Activated CD4-positive, alpha-beta T cell treated with anti-CD3 and anti-CD28 coated beads, Interleukin-2, amount 10 ng/mL, durations not matched to agents 24 days and 14 days (primary cell): Measurements from ENCODE around the gene ZNF469. TPM values are rescaled to one million over a fixed set of nuclear protein-coding genes. Genes with fewer than 3 reads are reported as not detected.

Experiments
- DNase-seq: peaks from one replicate; pipeline ENCODE4 v3.0.0; 2022
- H3K27ac Mint-ChIP-seq: one replicate; pipeline ENCODE4 v1.8.0; 2022; ENCODE audit warnings: mild to moderate bottlenecking, mixed read lengths
- H3K27me3 Mint-ChIP-seq: one replicate; pipeline ENCODE4 v1.8.0; 2022; ENCODE audit warnings: mixed read lengths
- H3K36me3 Mint-ChIP-seq: one replicate; pipeline ENCODE4 v1.8.0; 2022; ENCODE audit warnings: low read depth, mild to moderate bottlenecking, mixed read lengths
- H3K4me1 Mint-ChIP-seq: one replicate; pipeline ENCODE4 v1.8.0; 2021; ENCODE audit warnings: mixed read lengths
- H3K4me3 Mint-ChIP-seq: one replicate; pipeline ENCODE4 v1.8.0; 2022; ENCODE audit warnings: mild to moderate bottlenecking, moderate library complexity, mixed read lengths
- H3K9me3 Mint-ChIP-seq: one replicate; pipeline ENCODE4 v1.8.0; 2021; ENCODE audit warnings: mixed read lengths
- intact Hi-C: fragments of 100-400 bp; cut with micrococcal nuclease; formaldehyde crosslinking; loops from one replicate; pipeline ENCODE4 v1.15.1; 2023
- total RNA-seq: library from RNA; stranded (reverse); gene quantifications from 2 replicates; pipeline ENCODE4 v1.2.3, GENCODE V29; 2022

The ZNF469 gene
- total RNA-seq, 1 donor from 2014 or later = 0.63 TPM

DNA sequence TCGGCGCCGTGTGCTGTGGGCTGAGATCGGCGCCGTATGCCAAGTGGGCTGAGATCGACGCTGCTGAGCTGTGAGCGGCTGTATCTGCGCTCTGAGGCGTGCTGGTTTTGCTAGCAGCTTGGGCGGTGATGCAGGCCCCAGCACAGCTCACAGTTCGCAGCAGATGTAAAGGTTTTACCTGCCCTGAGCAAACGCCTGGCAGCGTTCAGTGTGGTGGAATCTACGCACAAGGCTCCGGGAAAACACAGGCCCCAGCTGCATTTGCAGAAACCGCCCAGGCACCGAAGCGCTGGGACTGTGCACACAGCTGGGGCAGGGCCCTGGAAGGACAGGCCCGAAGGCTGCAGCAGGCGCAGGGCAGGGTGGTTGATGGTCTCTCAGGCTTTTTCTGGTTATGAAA is 8.0 kb upstream of the ZNF469 start:
- Mint-ChIP-seq H3K4me1 (no peaks in the 10 kb centered on the region), H3K36me3 (no peaks in the 10 kb centered on the region), H3K9me3 (no peaks in the 10 kb centered on the region), H3K4me3 (no peak overlapping the region), H3K27ac (no peak overlapping the region), H3K27me3 (no peaks in the 10 kb centered on the region)
- no peak for DNase-seq
- intact Hi-C loops = no loop called here

DNA sequence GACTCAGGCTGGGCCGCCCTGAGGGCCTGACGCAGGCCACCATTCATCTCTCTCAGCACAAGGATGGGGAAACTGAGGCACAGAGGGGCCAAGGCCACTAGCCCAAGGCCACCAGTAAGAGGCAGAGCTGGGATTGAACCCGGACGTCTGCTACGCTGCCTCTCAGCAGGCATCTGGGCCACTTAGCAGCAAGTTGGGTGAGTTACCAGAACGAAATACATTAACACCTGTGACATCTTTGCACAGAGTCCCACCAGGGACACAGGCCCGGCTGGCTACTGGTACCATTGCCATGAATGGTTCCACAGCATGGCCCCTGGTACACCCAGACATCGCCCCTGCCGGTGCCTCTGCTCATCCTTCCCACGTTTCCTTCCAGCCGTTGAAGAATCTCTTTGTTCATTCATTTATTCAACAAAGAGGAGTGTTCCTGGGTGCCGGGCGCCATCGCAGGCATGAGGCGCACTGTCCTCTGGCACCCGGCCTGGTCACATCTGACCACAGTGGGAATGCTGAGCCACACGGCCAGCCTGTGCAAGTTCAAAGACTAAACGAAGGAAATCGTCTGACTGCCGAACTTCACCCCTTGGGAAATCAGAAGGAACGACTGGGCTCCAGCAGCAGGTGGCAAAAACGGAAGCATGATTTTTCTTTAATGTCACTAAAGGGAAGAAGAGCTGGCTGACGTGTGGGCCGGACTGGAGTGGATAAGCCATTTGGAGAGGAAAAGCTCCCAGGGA is 7.4 kb upstream of the ZNF469 start:
- no peaks in the 10 kb centered on the region for H3K9me3 Mint-ChIP-seq
- DNase-seq = no peak
- no peaks in the 10 kb centered on the region for H3K27me3 Mint-ChIP-seq
- H3K27ac Mint-ChIP-seq = no peak overlapping the region
- intact Hi-C loops = no loop called here
- H3K4me1 Mint-ChIP-seq = no peaks in the 10 kb centered on the region
- no peaks in the 10 kb centered on the region for H3K36me3 Mint-ChIP-seq
- H3K4me3 Mint-ChIP-seq = no peak overlapping the region

DNA sequence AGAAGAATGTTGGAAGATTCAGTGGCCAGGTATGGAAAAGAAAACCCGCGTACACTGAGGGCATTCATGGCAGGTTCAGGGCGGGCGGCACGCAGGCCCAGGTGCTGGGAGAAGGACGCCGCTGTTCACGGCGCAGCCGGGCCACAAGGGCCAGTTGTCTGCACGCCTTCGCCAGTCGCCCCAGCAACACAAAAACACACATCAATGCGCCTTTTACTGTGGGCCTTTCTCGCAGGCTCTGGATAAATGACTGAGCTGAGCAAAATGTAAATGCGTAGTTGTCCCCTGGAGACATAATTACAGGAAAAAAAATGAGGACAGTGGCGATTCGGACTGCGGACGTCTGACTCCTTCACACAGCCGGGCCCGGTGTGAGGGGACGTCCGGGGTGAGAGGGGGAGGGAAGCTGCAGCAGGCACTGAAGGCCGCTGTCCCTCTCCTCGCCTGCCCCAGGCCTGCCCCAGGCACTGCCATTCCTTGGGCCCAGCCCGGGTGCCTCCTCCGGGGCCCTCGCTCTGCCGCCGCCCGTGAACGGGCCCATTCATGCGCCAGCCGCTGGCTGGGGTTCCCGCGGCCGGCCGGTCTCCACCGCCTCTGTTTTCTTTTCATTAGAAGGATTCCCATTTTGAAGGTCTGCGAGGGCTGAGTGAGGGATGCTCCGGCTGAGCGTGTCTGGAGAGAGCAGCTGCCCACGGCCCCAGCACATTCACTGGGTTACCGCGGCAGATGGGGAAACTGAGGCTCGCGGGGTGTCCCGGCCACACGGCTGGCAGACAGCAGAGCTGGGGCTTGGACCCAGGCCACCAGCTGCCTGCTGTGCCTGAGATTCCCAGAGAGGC is 6.5 kb upstream of the ZNF469 start:
- intact Hi-C loops = no loop called here
- H3K36me3 Mint-ChIP-seq = no peaks in the 10 kb centered on the region
- H3K4me3 Mint-ChIP-seq = no peak overlapping the region
- H3K9me3 Mint-ChIP-seq = no peaks in the 10 kb centered on the region
- no peak for DNase-seq
- H3K4me1 Mint-ChIP-seq = no peaks in the 10 kb centered on the region
- no peak overlapping the region for H3K27ac Mint-ChIP-seq
- H3K27me3 Mint-ChIP-seq = no peaks in the 10 kb centered on the region

DNA sequence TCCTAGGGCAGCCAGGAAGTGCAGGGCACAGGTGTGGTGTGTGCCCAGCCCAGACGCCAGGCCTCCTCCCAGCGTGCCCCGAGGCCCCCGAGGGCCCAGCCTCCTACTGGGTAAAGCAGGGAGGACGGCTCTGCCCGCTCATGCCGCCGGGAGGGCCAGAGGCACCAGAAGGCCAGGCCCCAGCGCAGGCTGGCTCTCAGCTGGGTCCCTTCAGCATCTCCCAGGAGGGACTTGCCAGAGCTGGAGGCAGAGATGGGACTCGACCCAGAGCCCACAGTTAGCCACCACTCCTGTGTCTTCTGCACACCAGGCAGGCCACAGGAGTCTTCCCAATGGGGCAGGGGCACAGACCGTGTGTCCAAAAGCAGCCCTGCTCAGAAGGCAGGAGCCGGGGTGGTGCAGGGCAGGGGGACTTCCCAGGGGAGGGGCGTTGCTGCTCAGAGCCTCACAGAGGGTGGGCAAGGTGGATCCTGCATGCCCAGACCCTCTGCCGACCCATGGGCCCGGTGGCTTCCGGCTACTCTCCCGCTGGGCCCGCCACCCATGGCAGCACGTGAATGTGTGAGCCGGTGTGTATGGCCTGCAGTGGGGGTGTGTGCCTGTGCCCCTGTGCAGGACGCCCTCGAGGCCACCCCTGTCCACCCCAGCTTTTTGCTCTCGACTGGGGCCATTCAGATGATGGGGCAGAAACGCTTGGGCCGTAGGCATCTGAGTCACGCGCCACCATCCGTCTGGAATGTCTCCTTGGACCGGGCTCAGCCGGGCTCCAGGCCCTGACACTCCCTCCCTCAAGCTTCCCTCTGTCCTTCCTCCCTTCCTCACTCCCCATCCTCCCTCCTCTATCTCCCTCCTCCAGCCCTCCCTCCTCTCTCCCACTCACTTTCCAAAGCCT is 5.7 kb upstream of the ZNF469 start:
- no peaks in the 10 kb centered on the region for H3K36me3 Mint-ChIP-seq
- H3K27ac Mint-ChIP-seq = no peak overlapping the region
- H3K4me1 Mint-ChIP-seq = no peaks in the 10 kb centered on the region
- no peak overlapping the region for H3K4me3 Mint-ChIP-seq
- H3K9me3 Mint-ChIP-seq = no peaks in the 10 kb centered on the region
- intact Hi-C loops = no loop called here
- DNase-seq = no peak
- peaks cover under 1% of the 10 kb centered on the region for H3K27me3 Mint-ChIP-seq

DNA sequence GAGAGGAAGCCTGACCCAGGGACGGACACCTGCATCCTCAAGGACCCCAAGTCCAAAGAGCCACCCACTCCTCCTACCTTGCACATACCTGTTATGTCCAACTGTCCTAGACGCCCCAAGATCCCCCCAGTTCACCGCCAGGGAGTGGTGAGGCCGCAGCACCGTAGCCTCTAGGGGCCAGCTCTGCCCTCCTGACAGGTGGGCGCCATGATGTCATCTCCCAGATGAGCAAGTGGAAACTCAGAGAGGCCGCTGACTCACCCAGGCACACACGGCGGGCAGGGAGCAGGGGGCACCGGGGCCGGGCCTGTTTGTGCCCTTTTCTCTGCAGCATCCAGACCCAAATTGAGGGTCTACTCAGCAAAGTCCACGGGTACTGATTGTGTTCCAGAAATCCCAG is 4.8 kb upstream of the ZNF469 start:
- Mint-ChIP-seq H3K27ac (no peak overlapping the region), H3K36me3 (peaks cover 2% of the 10 kb centered on the region), H3K9me3 (no peaks in the 10 kb centered on the region), H3K4me3 (no peak overlapping the region), H3K27me3 (peaks cover 7% of the 10 kb centered on the region), H3K4me1 (no peaks in the 10 kb centered on the region)
- no peak for DNase-seq
- intact Hi-C loops = no loop called here

DNA sequence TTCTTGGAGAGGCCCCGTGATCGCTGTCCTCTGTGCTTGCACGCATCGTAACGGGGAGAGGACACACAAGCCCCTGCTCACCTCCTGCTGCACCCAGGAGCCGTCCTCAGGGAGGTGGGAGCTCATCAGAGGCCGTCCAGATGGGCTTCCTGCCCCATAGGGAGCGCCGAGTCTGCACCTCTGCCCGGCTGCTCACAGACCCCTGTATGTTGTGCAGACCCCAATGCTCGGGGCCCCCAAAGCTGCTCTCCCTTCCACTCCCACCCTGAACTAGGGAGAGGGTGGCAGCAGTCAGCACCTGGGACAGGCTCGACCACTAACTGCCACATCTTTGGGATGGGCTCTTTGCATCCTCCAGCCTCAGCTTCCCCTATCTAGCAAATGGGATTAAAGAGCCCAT is 4.4 kb upstream of the ZNF469 start:
- peaks cover 2% of the 10 kb centered on the region for H3K36me3 Mint-ChIP-seq

DNA sequence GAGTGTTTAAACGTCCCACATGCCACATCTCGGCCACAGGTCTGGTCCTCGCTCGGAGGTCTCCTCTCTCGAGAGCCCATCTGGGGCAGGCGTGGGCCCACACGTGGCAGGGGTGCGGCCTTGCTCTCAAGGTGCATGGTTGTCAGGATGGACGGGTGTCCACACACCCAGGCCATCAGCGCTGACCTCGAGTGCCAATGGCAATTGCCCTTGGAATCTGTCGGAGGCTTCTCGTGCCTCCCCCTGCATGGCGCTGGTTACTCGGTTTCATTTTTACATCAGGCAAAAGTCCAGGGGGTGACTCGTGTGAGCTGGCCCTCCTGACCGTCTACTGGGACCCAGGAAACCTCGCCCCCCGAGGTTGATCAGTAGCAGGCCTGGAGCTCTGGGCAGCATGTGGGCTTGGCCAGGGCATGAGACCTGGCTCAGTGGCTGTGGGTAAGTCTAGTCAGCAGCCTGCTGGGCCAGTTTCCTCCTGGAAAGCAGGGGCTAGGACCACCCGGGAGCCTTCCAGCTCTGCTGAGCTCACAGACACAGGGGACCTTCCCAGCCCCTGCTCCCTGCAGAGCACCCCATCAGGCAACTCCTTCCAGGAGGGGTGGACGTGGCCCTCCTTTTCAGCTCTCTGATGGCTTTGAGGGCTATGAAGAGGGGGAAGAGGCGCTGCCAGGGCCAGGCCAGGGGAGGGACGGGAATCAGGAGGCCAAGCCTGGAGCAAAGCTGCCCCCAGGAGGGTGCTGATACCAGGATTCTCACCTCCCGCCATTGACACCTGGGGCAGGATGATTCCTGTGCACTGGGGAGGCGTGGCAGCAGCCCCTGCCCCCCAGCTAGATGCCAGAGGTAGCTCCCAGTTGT is 3.7 kb upstream of the ZNF469 start:
- Mint-ChIP-seq H3K4me3 (no peak overlapping the region), H3K36me3 (peaks cover 2% of the 10 kb centered on the region), H3K27ac (no peak overlapping the region), H3K4me1 (no peaks in the 10 kb centered on the region), H3K27me3 (peaks cover 9% of the 10 kb centered on the region), H3K9me3 (no peaks in the 10 kb centered on the region)
- no peak for DNase-seq
- intact Hi-C loops = no loop called here

More for the DNA sequence above, 4.4 kb upstream of the ZNF469 start:
- Mint-ChIP-seq H3K9me3 (no peaks in the 10 kb centered on the region), H3K27ac (no peak overlapping the region), H3K27me3 (peaks cover 7% of the 10 kb centered on the region), H3K4me3 (no peak overlapping the region), H3K4me1 (no peaks in the 10 kb centered on the region)
- intact Hi-C loops = no loop called here
- DNase-seq = no peak

DNA sequence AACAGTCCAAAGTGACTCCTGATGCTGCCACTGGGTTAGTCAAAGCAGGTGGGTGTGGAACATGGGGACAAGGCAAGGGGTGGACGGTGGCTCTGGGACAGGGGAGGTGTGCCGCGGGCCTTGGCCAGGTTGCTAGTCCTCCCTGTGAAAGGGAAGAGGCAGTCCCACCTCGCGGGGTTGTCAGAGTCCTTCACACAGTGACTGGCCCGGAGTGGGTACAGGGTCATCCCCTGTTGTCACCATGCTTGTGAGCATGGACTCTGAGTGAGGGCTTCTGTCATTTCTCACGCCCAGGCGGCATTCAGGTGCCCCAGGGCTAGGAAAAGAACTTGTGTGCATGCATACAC is 3.1 kb upstream of the ZNF469 start:
- Mint-ChIP-seq H3K4me3 (no peak overlapping the region), H3K9me3 (no peaks in the 10 kb centered on the region), H3K4me1 (no peaks in the 10 kb centered on the region), H3K27me3 (peaks cover 15% of the 10 kb centered on the region), H3K36me3 (peaks cover 2% of the 10 kb centered on the region), H3K27ac (no peak overlapping the region)
- DNase-seq = no peak
- intact Hi-C loops = no loop called here

DNA sequence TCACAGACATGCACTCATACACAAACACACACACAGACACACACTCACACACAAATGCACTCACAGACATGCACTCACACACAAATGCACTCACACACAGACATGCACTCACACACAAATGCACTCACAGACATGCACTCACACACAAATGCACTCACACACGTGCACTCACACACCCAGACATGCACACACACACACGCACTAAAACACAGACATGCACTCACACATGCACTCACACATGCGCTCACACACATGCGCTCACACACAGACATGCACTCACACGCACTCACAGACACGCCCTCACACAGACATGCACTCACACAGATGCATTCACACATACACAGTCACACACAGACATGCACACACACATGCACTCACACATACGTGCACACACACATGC is 2.7 kb upstream of the ZNF469 start:
- Mint-ChIP-seq H3K4me3 (no peak overlapping the region), H3K27ac (no peak overlapping the region), H3K27me3 (peaks cover 19% of the 10 kb centered on the region), H3K4me1 (no peaks in the 10 kb centered on the region), H3K36me3 (peaks cover 2% of the 10 kb centered on the region), H3K9me3 (no peaks in the 10 kb centered on the region)
- intact Hi-C loops = no loop called here
- no peak for DNase-seq

DNA sequence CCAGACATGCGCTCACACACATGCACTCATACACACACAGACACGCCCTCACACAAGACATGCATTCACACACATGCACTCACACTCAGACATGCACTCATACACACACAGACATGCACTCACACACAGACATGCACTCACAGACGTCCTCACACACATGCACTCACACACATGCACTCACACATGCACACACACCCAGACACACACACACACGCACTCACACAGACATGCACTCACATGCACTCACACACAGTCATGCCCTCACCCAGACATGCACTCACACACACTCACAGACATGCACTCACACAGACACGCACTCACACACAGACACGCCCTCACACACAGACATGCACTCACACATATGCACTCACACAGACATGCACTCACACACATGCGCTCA is 2.1 kb upstream of the ZNF469 start:
- H3K27ac Mint-ChIP-seq = no peak overlapping the region
- no peaks in the 10 kb centered on the region for H3K9me3 Mint-ChIP-seq
- DNase-seq = no peak
- no peaks in the 10 kb centered on the region for H3K4me1 Mint-ChIP-seq
- intact Hi-C loops = no loop called here
- no peak overlapping the region for H3K4me3 Mint-ChIP-seq
- peaks cover 24% of the 10 kb centered on the region for H3K27me3 Mint-ChIP-seq
- H3K36me3 Mint-ChIP-seq = peaks cover 2% of the 10 kb centered on the region

DNA sequence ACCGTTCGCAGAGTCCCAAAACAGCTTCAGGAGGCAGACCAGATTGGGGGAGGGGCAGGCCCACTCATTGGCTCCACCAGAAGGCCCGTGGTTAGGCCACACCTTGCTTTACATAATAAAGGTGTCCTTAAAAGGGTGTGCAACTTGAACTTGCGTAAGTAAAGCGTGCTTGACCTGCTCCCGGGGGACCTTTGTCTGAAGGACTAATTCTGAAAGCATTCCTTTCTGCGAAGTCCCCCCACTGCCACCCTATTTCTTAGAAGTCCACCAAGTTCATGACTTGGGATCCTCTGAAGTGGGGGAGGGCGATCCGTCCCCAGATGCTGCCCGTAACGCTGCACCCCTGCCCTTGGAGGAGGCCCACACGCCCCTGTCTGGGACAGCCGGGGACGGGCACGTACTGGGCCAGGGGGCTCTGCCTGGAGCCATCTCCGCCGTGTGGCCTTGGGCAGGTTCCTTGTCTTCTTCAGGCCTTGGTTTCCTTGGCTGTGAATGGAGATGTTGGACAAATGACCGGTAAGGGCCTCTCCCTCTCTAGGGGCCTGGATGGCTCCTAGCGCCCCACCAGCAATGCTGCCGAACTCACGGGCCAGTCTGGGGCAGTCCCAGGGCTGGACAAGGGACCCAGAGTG is 823 bp upstream of the ZNF469 start:
- H3K9me3 Mint-ChIP-seq = no peaks in the 10 kb centered on the region
- H3K4me3 Mint-ChIP-seq = no peak overlapping the region
- H3K4me1 Mint-ChIP-seq = no peaks in the 10 kb centered on the region
- H3K27ac Mint-ChIP-seq = no peak overlapping the region
- H3K36me3 Mint-ChIP-seq = peaks cover 2% of the 10 kb centered on the region
- intact Hi-C loops = no loop called here
- DNase-seq = no peak
- peaks cover 28% of the 10 kb centered on the region for H3K27me3 Mint-ChIP-seq

DNA sequence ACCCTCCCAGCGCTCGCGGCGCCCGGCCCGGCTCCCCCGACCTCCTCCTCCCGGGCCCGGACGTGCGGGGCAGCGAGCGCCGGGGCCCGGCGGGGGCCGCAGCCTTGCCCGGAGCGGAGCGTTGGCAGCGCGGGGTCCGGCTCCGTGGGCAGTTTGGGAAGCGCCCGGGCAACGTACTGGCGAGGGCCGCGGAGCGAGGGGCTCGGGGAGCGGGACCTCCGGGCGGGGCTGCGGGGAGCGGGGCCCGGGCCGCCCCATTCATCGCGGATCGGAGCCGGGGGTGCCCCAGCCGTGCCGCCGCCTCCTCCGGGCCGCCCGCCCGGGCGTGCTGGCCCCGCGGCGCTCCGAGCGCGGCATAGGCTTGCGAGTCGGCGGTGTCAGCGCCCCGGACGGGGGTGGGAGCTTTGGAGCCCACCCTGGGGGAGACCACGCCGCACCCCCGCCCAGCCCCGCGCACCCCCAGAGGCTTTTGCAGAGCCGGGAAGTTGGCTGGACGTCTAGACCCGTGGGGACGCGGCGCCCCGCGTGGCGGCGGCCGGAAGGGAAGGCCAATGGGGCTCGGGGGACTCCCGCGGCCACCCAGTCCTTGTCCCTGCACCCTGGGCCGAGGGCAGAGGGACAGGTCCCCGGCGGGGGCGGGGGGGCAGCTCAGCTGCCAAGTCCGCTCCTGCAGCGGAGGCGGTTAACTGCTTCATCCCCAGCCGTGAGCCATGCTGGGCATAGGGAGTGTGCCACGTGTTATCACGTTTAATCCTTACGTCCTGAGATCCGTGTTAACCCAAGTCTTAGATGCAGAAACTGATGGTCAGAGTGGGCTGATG is 852 bp downstream of the ZNF469 start:
- intact Hi-C loops = no loop called here
- Mint-ChIP-seq H3K27me3 (peaks cover 28% of the 10 kb centered on the region), H3K4me1 (no peaks in the 10 kb centered on the region), H3K9me3 (no peaks in the 10 kb centered on the region), H3K36me3 (peaks cover 2% of the 10 kb centered on the region), H3K27ac (no peak overlapping the region), H3K4me3 (no peak overlapping the region)
- DNase-seq = no peak
